ENCODE results near the gene COQ8A. TPM values are rescaled to one million over a fixed set of nuclear protein-coding genes. Genes with fewer than 3 reads are reported as not detected.

Gene COQ8A
- total and polyA plus RNA-seq, 2 donors (not counting 1 experiment from before 2014, with no cell fraction given) = 3.8 to 19.7 TPM

GRCh38 chr1:226894826-226895225 is 45.3 kb upstream of the COQ8A start:
- no peak overlapping the region for H3K27ac ChIP-seq (ENCODE audit: insufficient read depth, low read length)
- no peak for DNase-seq (ENCODE audit: low read depth in 2 of 2)
- H3K9ac ChIP-seq (ENCODE audit: insufficient read depth, low read length) = no peak overlapping the region
- H3K27me3 ChIP-seq (ENCODE audit: control insufficient read depth, insufficient read depth, low read length) = no peaks in the 10 kb centered on the region
- no peak overlapping the region for H2AFZ ChIP-seq (ENCODE audit: low read length)
- H3K9me3 ChIP-seq (ENCODE audit: control insufficient read depth, insufficient read depth, low read depth, low read length) = no peaks in the 10 kb centered on the region
- H4K20me1 ChIP-seq (ENCODE audit: control insufficient read depth, extremely low read depth, insufficient read depth, low read length) = no peaks in the 10 kb centered on the region
- TF ChIP-seq EZH2 (IDR thresholded peaks at IDR 0.05; ENCODE audit: low read length, missing control alignments) = no peak
- TF ChIP-seq, protein P1, sequence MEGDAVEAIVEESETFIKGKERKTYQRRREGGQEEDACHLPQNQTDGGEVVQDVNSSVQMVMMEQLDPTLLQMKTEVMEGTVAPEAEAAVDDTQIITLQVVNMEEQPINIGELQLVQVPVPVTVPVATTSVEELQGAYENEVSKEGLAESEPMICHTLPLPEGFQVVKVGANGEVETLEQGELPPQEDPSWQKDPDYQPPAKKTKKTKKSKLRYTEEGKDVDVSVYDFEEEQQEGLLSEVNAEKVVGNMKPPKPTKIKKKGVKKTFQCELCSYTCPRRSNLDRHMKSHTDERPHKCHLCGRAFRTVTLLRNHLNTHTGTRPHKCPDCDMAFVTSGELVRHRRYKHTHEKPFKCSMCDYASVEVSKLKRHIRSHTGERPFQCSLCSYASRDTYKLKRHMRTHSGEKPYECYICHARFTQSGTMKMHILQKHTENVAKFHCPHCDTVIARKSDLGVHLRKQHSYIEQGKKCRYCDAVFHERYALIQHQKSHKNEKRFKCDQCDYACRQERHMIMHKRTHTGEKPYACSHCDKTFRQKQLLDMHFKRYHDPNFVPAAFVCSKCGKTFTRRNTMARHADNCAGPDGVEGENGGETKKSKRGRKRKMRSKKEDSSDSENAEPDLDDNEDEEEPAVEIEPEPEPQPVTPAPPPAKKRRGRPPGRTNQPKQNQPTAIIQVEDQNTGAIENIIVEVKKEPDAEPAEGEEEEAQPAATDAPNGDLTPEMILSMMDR (conservative IDR thresholded peaks at IDR 0.05 in 1 of 2, IDR thresholded peaks at IDR 0.05 in 1 of 2; ENCODE audit: low read depth in 1 of 2, low read length in 2 of 2) = no peak
- peaks cover 3% of the 10 kb centered on the region for H3K36me3 ChIP-seq (ENCODE audit: control insufficient read depth, insufficient read depth, low read length)
- no peaks in the 10 kb centered on the region for H3K79me2 ChIP-seq (ENCODE audit: control insufficient read depth, insufficient read depth, low read length)
- no peak overlapping the region for H3K4me3 ChIP-seq (replicated peaks in 1 of 4; ENCODE audit: control extremely low read depth in 1 of 4, insufficient read depth in 1 of 4, low read depth in 3 of 4, low read length in 4 of 4)
- no peaks in the 10 kb centered on the region for H3K4me1 ChIP-seq (ENCODE audit: control insufficient read depth, extremely low read depth, insufficient read depth, low read length)
- no peak overlapping the region for H3K4me2 ChIP-seq (ENCODE audit: extremely low read depth, insufficient read depth, low read length)

- H4K20me1 ChIP-seq (ENCODE audit: control insufficient read depth, extremely low read depth, insufficient read depth, low read length) = no peaks in the 10 kb centered on the region
- H3K9me3 ChIP-seq (ENCODE audit: control insufficient read depth, insufficient read depth, low read depth, low read length) = no peaks in the 10 kb centered on the region
- H3K27ac ChIP-seq (ENCODE audit: insufficient read depth, low read length) = no peak overlapping the region
- H3K4me2 ChIP-seq (ENCODE audit: extremely low read depth, insufficient read depth, low read length) = no peak overlapping the region
- peaks cover 2% of the 10 kb centered on the region for H3K36me3 ChIP-seq (ENCODE audit: control insufficient read depth, insufficient read depth, low read length)
- no peak overlapping the region for H3K4me3 ChIP-seq (replicated peaks in 1 of 4; ENCODE audit: control extremely low read depth in 1 of 4, insufficient read depth in 1 of 4, low read depth in 3 of 4, low read length in 4 of 4)
- no peak overlapping the region for H3K9ac ChIP-seq (ENCODE audit: insufficient read depth, low read length)
- no peak for DNase-seq (ENCODE audit: low read depth in 2 of 2)
- H3K4me1 ChIP-seq (ENCODE audit: control insufficient read depth, extremely low read depth, insufficient read depth, low read length) = no peaks in the 10 kb centered on the region
- H2AFZ ChIP-seq (ENCODE audit: low read length) = no peak overlapping the region
- no peaks in the 10 kb centered on the region for H3K27me3 ChIP-seq (ENCODE audit: control insufficient read depth, insufficient read depth, low read length)
- H3K79me2 ChIP-seq (ENCODE audit: control insufficient read depth, insufficient read depth, low read length) = no peaks in the 10 kb centered on the region
- TF ChIP-seq, protein P1 (conservative IDR thresholded peaks at IDR 0.05 in 1 of 2, IDR thresholded peaks at IDR 0.05 in 1 of 2; ENCODE audit: low read depth in 1 of 2, low read length in 2 of 2) = no peak
- no peak for TF ChIP-seq EZH2 (IDR thresholded peaks at IDR 0.05; ENCODE audit: low read length, missing control alignments)
Measured at GRCh38 chr1:226895644-226896043, 44.5 kb upstream of the COQ8A start.

- Histone ChIP-seq H3K27me3 (ENCODE audit: control insufficient read depth, insufficient read depth, low read length) (no peaks in the 10 kb centered on the region), H3K4me1 (ENCODE audit: control insufficient read depth, extremely low read depth, insufficient read depth, low read length) (no peaks in the 10 kb centered on the region), H2AFZ (ENCODE audit: low read length) (no peak overlapping the region), H3K9me3 (ENCODE audit: control insufficient read depth, insufficient read depth, low read depth, low read length) (no peaks in the 10 kb centered on the region), H3K79me2 (ENCODE audit: control insufficient read depth, insufficient read depth, low read length) (no peaks in the 10 kb centered on the region), H3K9ac (ENCODE audit: insufficient read depth, low read length) (no peak overlapping the region), H3K4me3 (replicated peaks in 1 of 4; ENCODE audit: control extremely low read depth in 1 of 4, insufficient read depth in 1 of 4, low read depth in 3 of 4, low read length in 4 of 4) (no peak overlapping the region), H3K4me2 (ENCODE audit: extremely low read depth, insufficient read depth, low read length) (no peak overlapping the region), H3K36me3 (ENCODE audit: control insufficient read depth, insufficient read depth, low read length) (peaks cover under 1% of the 10 kb centered on the region), H4K20me1 (ENCODE audit: control insufficient read depth, extremely low read depth, insufficient read depth, low read length) (no peaks in the 10 kb centered on the region), H3K27ac (ENCODE audit: insufficient read depth, low read length) (no peak overlapping the region)
- TF ChIP-seq, protein P1 (conservative IDR thresholded peaks at IDR 0.05 in 1 of 2, IDR thresholded peaks at IDR 0.05 in 1 of 2; ENCODE audit: low read depth in 1 of 2, low read length in 2 of 2) = no peak
- no peak for TF ChIP-seq EZH2 (IDR thresholded peaks at IDR 0.05; ENCODE audit: low read length, missing control alignments)
- DNase-seq (ENCODE audit: low read depth in 2 of 2) = no peak
Measured at GRCh38 chr1:226898246-226898645, 41.8 kb upstream of the COQ8A start.

All from fibroblast of lung (primary cell).